ENCODE data around the gene MRPL53.

The MRPL53 gene

GRCh38 chr2:74472086-74472944 is at the start of gene MRPL53:
MRPL53 (minus strand) TSS chr2:74472680; CDS start chr2:74472660, 20 bp downstream.
- DNase-seq: no peak

DNA sequence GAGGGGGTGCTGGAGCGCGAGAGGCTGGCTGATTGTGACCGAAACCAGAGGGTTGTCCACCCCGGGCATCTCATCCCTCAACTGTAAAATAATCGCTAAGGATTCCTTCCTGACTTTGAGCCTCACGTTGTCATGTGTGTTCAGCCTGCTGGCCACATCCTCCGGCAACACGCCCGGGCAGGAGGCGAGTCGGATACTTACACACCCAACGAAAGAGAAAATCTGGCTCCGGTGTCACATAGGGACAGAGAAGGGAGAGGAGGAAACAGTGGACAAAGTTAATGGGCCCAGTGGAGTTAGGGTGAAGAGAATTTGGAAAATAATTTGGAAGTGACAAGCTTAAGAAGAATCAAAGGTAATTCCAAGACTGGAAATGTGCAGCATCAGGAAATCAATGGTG is 44.2 kb upstream of the MRPL53 start:
- no peak for DNase-seq

- DNase-seq: no peak
Measured at GRCh38 chr2:74515981-74516633, 43.6 kb upstream of the MRPL53 start.

- no peak for DNase-seq
Measured at GRCh38 chr2:74515271-74515980, 42.9 kb upstream of the MRPL53 start.

DNA sequence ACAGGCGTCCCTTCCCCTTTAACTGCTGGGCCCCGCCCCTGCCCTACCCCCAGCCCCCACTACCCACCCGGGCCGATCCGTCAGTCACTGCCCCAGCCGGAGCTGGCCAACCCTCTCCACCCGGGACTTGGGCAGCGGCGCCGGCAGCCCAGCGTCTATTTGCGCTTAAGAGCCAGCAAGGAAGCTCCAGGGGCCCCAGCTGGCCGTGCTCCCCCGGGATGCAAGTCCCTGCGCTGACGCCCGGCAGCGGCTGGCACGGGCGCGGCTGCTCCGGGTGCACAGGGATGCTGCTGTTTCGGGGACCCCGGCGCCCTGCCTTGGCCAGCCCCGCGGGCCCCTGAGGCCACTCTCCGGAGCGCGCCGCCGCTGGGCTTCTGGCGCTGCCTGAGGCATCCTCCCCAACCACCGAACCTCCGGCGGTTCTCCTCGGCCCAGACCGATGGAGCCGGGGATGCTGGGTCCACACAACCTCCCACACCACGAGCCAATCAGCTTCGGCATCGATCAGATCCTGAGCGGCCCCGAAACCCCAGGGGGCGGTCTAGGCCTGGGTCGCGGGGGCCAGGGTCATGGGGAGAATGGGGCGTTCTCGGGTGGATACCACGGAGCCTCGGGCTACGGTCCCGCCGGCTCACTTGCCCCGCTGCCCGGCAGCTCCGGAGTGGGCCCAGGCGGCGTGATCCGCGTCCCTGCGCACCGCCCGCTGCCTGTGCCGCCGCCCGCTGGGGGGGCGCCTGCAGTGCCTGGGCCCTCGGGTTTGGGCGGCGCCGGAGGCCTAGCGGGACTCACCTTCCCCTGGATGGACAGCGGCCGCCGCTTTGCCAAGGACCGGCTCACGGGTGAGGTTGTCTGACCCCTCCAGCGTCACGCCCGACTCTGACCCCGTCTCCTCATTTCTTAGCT is 42.1 kb upstream of the MRPL53 start, which contains the start of gene TLX2:
TLX2 (plus strand) TSS at position 83 of the 903 bp plus-strand sequence; CDS start at position 440, 357 bp downstream.
- DNase-seq: no peak

- DNase-seq: no peak
Measured at GRCh38 chr2:74513605-74514367, 41.3 kb upstream of the MRPL53 start.

GRCh38 chr2:74512744-74513604 is 40.5 kb upstream of the MRPL53 start:
- no peak for DNase-seq

- DNase-seq: no peak
Measured at GRCh38 chr2:74511104-74511989, 38.9 kb upstream of the MRPL53 start.

DNA sequence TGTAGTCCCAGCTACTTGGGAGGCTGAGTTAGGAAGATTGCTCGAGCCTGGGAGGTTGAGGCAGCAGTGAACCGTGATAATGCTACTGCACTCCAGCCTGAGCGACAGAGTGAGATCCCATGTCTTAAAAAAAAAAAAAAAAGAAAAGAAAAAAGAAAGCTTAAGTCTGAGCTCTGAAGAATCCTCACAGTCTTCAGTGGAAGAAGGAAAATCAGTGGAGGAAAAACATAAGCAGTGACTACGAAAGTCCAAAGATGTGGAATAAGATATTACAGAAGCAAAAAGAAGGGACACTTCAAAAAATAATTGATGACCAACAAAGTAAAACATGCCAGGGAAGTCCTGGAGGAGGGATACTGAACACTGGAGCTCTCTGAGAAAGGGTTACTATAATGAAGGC is 37.8 kb upstream of the MRPL53 start:
- no peak for DNase-seq

DNA sequence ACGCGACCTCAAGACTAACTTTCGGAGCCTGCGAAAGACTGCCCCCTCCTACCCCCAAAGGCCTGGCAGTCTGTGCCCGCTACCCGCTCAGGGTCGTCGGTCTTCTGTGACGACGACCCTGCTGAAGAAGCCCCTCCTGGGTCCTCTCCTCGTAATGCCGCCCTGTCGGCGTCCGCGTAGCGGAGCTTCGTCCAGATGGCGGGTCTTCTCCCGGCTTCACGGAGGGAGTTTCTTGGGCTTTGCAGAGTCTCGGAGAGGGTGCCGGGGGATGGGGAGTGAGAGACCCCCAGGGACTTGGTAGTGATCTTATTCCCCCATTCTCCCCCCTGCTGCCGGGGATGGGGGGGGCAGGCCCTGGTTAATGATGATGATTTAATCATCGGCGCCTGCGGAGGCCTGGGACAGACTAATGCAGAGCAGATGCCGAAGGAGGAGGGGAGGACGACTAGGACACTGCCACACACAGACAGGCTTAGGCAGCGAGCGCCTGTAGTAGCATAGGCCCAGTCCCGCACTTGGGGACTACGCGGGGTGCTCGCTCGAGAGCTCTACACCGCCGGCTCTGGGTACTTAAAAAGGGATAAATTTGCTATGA is 35.5 kb upstream of the MRPL53 start:
- no peak for DNase-seq

DNA sequence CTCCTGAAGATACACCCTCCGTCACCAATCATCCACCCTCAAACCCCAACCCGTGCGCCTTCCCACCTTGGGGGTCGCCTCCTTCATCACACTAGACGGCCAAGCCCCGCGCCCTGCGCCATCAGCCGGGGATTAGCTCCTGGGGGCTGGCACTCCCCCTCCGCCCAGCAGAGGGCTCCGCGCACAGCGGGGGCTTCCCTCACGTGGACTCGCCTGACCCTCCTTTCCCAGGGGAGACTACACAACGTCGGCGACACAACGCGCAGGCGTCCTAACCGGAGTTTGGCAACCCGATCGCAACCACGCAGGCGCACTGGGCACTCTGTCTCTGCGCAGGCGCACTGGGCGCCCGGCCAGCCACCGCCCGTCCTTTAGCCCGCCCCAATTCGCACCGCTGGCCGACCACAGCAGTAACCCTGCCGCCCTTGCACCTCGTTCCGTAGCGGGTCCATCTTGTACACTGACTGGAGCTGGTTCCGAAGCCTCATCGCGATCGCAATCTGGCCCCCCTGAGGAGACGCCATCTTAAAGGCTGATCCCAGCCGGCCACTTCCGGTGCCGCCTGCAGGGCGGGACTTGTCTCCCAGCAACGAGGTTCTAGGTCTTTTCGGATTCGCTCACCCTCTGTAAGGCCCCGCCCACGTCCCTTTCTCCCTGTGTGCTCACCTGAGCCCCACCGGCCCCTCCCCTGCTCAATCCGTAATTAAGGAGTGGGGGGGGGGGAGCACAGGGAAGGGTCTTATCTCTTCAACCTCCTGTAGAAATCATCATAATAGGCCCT is 34.9 kb upstream of the MRPL53 start, which contains the start of gene PCGF1:
PCGF1 (minus strand) TSS at position 551 of the 781 bp plus-strand sequence; CDS start at position 524, 27 bp downstream.
- peak; percentile 44 for DNase-seq

DNA sequence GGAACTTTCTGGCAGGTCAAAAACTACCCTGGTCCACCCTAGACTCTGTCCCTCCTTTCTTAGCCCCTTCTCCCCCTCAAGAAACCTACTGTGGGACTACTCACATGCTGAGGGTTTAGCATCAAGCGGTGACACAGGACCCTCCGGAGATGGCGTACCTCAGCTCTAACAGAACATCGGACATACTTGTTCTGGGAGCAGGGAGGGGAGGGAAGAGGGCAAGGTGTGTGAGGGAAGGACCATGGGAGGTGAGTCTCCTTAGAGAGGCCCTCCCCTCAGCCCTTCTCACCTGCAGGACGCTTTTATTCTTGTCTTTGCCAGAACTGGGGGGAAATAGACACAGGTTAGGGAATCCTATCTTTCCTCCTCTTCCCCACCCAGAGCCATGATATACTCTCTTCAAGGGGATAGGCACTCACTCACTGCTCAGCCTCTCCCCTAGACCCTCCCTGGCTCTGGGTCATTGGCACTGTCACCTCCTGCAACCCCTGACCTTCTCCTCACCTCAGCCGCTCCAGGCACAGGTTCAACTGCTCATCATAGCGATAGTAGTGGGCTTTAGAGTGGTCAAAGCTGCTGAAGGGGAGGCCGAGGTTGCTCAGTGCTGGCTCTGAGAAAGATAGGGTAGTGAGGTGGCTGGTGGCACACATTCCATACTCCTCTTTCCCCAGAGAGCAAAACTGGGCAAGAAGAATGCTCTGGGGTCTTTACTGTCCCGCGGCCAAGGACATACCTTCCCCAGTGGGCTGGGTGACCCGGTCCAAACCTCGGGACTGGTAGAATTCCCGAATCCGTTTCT is 33.2 kb upstream of the MRPL53 start:
- DNase-seq: no peak

DNA sequence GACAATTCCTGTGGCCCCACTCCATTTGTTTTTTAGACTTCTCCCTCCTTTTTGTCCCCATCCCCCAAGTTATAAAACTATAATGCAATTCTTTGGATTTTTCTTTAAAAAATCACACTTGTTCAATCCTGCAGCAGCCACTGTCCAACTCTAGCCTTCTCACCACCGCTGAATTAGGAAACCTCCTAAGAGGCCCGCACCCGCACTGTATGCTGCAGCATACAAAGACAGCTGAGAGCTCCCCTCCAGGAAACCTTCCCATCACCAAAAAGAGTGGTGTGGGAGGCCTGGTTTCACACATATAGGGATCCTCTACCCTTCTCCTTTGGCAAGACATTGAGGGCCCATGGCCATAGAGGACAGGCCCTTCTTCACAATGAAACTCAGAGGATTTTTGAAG is 32.1 kb upstream of the MRPL53 start:
- no peak for DNase-seq

- DNase-seq: no peak
Measured at GRCh38 chr2:74503506-74504475, 31.3 kb upstream of the MRPL53 start.

DNA sequence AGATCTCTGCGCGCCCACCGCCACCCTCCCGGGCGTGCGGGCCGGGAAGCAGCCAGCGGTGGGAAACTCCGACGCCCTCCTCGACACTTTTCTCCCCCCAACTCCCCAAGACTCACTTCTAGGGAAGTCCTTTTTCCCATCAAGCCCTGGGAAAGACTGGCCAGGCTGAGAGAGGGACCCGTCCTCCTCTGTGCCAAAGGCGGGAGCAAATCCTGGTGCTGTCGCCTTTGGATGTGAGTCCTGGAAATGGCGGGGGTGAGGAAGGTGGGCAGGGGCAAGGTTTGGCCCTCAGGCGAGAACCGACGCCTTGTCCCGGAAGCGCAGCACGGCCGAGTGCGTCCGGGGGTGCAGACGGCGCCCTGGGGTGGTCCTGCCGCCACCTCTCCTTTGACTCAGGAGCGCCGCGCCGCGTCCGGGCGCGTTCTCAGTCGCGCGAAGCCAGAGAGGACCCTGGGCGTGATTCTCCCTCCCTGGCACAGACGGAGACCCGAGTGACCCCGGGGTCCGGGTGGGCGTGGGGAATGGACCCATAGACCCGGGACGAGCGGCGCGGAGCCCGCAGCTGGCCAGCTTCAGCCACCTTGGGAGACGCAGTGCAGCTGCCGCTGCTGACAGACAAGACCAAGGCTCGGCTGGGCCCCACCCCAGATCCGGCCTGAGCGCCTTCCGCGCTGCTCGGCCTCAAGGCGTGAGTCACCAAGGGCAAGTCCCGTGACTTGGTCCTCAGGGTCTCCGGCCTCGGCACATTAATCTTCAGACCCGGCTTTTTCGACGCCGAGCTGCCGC is 30.4 kb upstream of the MRPL53 start:
- DNase-seq: peak; percentile 64
